GM23338 (cell line): ENCODE data around the gene UCKL1. TPM values are rescaled to one million over a fixed set of nuclear protein-coding genes. Genes with fewer than 3 reads are reported as not detected.
A peak's percentile ranks its signal among the peaks of the same experiment; 100 is the strongest.

Experiments
- ATAC-seq: fragments of 200-7000 bp; cut with Tn5 transposase; 3 replicates; pipeline ENCODE4 v1.9.1; 2020
- DNase-seq: peaks from one replicate; pipeline ENCODE4 v3.0.0-alpha.2; 2015; ENCODE audit warnings: low spot score
- H2AFZ ChIP-seq: fragments of 200-600 bp; sonication (generic); 2 replicates; pipeline ENCODE4 v1.8.0; 2016; ENCODE audit warnings: antibody characterized with exemption, mild to moderate bottlenecking, moderate library complexity
- H3F3A ChIP-seq: fragments of 200-600 bp; sonication (generic); replicated peaks from 2 replicates; pipeline ENCODE4 v1.8.0; 2017; ENCODE audit warnings: antibody characterized with exemption, mixed run types, low read depth
- H3K27ac ChIP-seq: fragments of 200-600 bp; sonication (generic); 2 replicates; pipeline ENCODE4 v1.6.1; 2016; ENCODE audit warnings: low read depth
- H3K27me3 ChIP-seq: fragments of 200-600 bp; sonication (generic); 2 replicates; pipeline ENCODE4 v1.8.0; 2016; ENCODE audit warnings: mild to moderate bottlenecking, mixed run types, moderate library complexity; ENCODE audit not compliant: insufficient read depth
- H3K36me3 ChIP-seq: fragments of 200-600 bp; sonication (generic); 2 replicates; pipeline ENCODE4 v1.8.0; 2016; ENCODE audit warnings: mild to moderate bottlenecking; ENCODE audit not compliant: insufficient read depth
- H3K4me1 ChIP-seq: fragments of 200-600 bp; sonication (generic); 2 replicates; pipeline ENCODE4 v1.8.0; 2016; ENCODE audit warnings: mild to moderate bottlenecking, moderate library complexity; ENCODE audit not compliant: insufficient read depth
- H3K4me2 ChIP-seq: fragments of 200-600 bp; sonication (generic); 2 replicates; pipeline ENCODE4 v1.7.1; 2017; ENCODE audit warnings: mixed run types
- H3K4me3 ChIP-seq: fragments of 200-600 bp; sonication (generic); 2 replicates; pipeline ENCODE4 v1.6.1; 2016; ENCODE audit warnings: mixed run types
- H3K79me2 ChIP-seq: fragments of 200-600 bp; sonication (generic); replicated peaks from 2 replicates; pipeline ENCODE4 v1.8.0; 2017; ENCODE audit warnings: mild to moderate bottlenecking; ENCODE audit not compliant: insufficient read depth
- H3K9me2 ChIP-seq: fragments of 200-600 bp; sonication (generic); 2 replicates; pipeline ENCODE4 v1.8.0; 2017; ENCODE audit not compliant: insufficient read depth
- H4K20me1 ChIP-seq: fragments of 200-600 bp; sonication (generic); replicated peaks from 2 replicates; pipeline ENCODE4 v1.8.0; 2017; ENCODE audit warnings: mild to moderate bottlenecking; ENCODE audit not compliant: insufficient read depth
- H3K27ac Mint-ChIP-seq: 2 replicates; pipeline ENCODE4 v1.8.0; 2020; ENCODE audit warnings: inconsistent platforms, mild to moderate bottlenecking, moderate library complexity, mixed read lengths
- H3K27me3 Mint-ChIP-seq: 3 replicates; pipeline ENCODE4 v1.8.0; 2022; ENCODE audit warnings: low read depth, mild to moderate bottlenecking, moderate library complexity, mixed read lengths, inconsistent platforms; ENCODE audit not compliant: insufficient read depth, poor library complexity
- H3K36me3 Mint-ChIP-seq: 3 replicates; pipeline ENCODE4 v1.8.0; 2021; ENCODE audit warnings: low read depth, mild to moderate bottlenecking, inconsistent platforms, moderate library complexity, mixed read lengths
- H3K4me1 Mint-ChIP-seq: 3 replicates; pipeline ENCODE4 v1.8.0; 2020; ENCODE audit warnings: mild to moderate bottlenecking, inconsistent platforms, mixed read lengths
- H3K4me3 Mint-ChIP-seq: 3 replicates; pipeline ENCODE4 v1.8.0; 2021; ENCODE audit warnings: moderate library complexity, mild to moderate bottlenecking, inconsistent platforms, mixed read lengths
- H3K9me3 Mint-ChIP-seq: 3 replicates; pipeline ENCODE4 v1.8.0; 2020; ENCODE audit warnings: moderate library complexity, mild to moderate bottlenecking, inconsistent platforms, mixed read lengths
- CREB1 ChIP-seq: fragments of 250-450 bp; sonication (Bioruptor Pico); IDR thresholded peaks from 2 replicates; pipeline ENCODE4 v1.5.0; 2020; ENCODE audit warnings: low read depth, mild to moderate bottlenecking, moderate library complexity
- EZH2phosphoT487 ChIP-seq: fragments of 200-600 bp; sonication (generic); IDR thresholded peaks from one replicate; pipeline ENCODE4 v1.8.1; 2018; ENCODE audit warnings: antibody characterized with exemption; ENCODE audit not compliant: unreplicated experiment
- NANOG ChIP-seq: IDR thresholded peaks from 2 replicates; pipeline ENCODE4 v1.6.1; 2016; ENCODE audit warnings: antibody characterized with exemption, borderline replicate concordance
- POLR2AphosphoS5 ChIP-seq: IDR thresholded peaks from 2 replicates; pipeline ENCODE4 v1.6.1; 2016; ENCODE audit warnings: antibody characterized with exemption, low read depth
- ZNF331 ChIP-seq: fragments of 250-450 bp; sonication (Bioruptor Pico); IDR thresholded peaks from 2 replicates; pipeline ENCODE4 v1.5.0; 2020; ENCODE audit warnings: low read depth, mild to moderate bottlenecking, moderate library complexity
- polyA plus RNA-seq: library from polyadenylated mRNA; unstranded; fragments of >200 nt; fragmentation: Nextera tagmentation; extraction: Ambion mirVana; gene quantifications from 2 replicates; pipeline ENCODE4 v1.2.1, GENCODE V29; 2016
- total RNA-seq: library from RNA; depleted of rRNA; stranded (reverse); fragments of >200 nt; shearing (Covaris generic); gene quantifications from 2 replicates; pipeline ENCODE4 v1.2.3, GENCODE V29; 2014
- TF ChIP-seq, protein P1 (sequence below): IDR thresholded peaks from 2 replicates; pipeline ENCODE4 v1.6.1; 2016; ENCODE audit warnings: antibody characterized with exemption
- TF ChIP-seq, protein P2 (sequence below), 2 experiments: fragments of 200-600 bp in 1 of 2; sonication (generic) in 1 of 2; conservative IDR thresholded peaks; 2 replicates each; pipeline versions ENCODE4 v1.5.1 to v1.6.1; 2016 to 2017; ENCODE audit warnings: antibody characterized with exemption in 2 of 2, low read depth in 2 of 2, mild to moderate bottlenecking in 2 of 2, moderate library complexity in 1 of 2

UCKL1 gene
- total and polyA plus RNA-seq, 2 experiments from 2014 or later: 56.8 to 82.5 TPM

DNA sequence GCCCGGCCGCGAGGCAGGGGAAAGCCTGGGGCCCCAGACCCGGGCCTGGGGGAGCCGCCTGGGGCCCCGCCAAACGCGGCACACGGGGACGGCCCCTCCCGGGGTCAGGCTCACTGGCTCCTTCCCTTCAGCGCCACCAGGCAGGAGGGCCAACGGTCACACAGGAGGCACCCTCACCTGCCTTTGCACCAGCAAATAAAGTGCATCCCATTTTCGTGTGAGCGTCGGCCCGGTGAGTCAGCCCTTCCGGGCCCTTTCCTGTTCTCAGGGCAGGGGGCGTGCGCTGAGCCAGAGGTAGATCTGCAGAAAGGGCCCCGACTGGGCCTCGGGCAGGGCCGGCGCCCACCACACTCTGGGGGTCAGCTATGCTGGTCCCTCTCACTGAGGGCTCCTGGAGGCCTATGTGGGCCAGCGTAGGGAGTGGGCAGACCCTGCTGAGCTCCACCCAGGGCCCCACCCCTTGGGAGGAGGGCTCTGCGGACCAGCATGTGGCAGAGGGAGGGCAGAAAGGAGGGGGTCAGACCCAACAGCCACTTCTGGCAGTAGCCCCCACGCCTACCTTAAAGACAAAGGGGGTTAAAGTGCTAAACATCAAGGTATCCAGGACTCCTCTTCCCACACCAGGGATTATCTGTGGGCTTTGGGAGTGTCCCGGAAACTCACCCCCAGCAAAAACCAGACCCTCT lies 931 bp upstream of the UCKL1 start:
- ATAC-seq: peak; percentile 63
- Histone ChIP-seq H3K36me3 (no peaks in the 10 kb centered on the region), H3K27me3 (no peaks in the 10 kb centered on the region), H3K4me1 (peaks cover 18% of the 10 kb centered on the region), H4K20me1 (peaks cover 17% of the 10 kb centered on the region), H2AFZ (peak overlapping the region; percentile 25; the same call in 1 of the 2 replicates), H3K4me2 (peak overlapping the region; percentile 99), H3K4me3 (peak overlapping the region; percentile 91), H3F3A (0 out of 2 replicates have a peak, but pooled peaks cover 11% of the 10 kb centered on the region), H3K9me2 (no peaks in the 10 kb centered on the region), H3K27ac (peak overlapping the region; percentile 90), H3K79me2 (peaks cover 37% of the 10 kb centered on the region)
- no peak for TF ChIP-seq ZNF331 (CRISPR knock-in tag)
- TF ChIP-seq, protein P1, sequence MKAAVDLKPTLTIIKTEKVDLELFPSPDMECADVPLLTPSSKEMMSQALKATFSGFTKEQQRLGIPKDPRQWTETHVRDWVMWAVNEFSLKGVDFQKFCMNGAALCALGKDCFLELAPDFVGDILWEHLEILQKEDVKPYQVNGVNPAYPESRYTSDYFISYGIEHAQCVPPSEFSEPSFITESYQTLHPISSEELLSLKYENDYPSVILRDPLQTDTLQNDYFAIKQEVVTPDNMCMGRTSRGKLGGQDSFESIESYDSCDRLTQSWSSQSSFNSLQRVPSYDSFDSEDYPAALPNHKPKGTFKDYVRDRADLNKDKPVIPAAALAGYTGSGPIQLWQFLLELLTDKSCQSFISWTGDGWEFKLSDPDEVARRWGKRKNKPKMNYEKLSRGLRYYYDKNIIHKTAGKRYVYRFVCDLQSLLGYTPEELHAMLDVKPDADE: peak; percentile 24
- TF ChIP-seq, protein P2, sequence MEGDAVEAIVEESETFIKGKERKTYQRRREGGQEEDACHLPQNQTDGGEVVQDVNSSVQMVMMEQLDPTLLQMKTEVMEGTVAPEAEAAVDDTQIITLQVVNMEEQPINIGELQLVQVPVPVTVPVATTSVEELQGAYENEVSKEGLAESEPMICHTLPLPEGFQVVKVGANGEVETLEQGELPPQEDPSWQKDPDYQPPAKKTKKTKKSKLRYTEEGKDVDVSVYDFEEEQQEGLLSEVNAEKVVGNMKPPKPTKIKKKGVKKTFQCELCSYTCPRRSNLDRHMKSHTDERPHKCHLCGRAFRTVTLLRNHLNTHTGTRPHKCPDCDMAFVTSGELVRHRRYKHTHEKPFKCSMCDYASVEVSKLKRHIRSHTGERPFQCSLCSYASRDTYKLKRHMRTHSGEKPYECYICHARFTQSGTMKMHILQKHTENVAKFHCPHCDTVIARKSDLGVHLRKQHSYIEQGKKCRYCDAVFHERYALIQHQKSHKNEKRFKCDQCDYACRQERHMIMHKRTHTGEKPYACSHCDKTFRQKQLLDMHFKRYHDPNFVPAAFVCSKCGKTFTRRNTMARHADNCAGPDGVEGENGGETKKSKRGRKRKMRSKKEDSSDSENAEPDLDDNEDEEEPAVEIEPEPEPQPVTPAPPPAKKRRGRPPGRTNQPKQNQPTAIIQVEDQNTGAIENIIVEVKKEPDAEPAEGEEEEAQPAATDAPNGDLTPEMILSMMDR (conservative IDR thresholded peaks at IDR 0.05; ENCODE audit: low read depth in 2 of 2): peak; percentile 12 to 21; a peak in 1 of 4 replicates
- TF ChIP-seq CREB1 (CRISPR knock-in tag): 0 out of 2 replicates have a peak, but pooled peaks have one; percentile 3
- TF ChIP-seq POLR2AphosphoS5: peak; percentile 90
- H3K9me3 Mint-ChIP-seq: no peaks in the 10 kb centered on the region
- peaks cover 22% of the 10 kb centered on the region for H3K36me3 Mint-ChIP-seq
- peaks cover 16% of the 10 kb centered on the region for H3K27me3 Mint-ChIP-seq
- peaks cover 34% of the 10 kb centered on the region for H3K4me1 Mint-ChIP-seq
- peak overlapping the region; percentile 95 for H3K27ac Mint-ChIP-seq
- DNase-seq: peak; percentile 83
- peak overlapping the region; percentile 83 for H3K4me3 Mint-ChIP-seq

DNA sequence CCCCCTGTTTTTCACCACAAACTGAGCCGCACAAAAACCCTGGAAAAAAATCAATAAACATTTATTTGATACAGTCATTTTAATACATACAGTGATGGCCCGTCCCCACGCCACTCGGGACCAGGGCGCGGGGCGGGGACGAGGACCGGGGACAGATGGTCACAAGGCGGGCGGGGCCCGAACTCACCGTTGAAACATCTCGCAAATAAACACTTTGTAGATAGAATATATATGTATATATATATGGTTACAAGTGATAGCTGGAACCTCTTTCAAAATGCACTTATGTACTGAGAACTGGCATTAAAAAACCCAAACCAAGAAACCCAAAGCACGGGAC lies 418 bp upstream of the UCKL1 start:
- no peak overlapping the region for H2AFZ ChIP-seq
- H4K20me1 ChIP-seq: peaks cover 17% of the 10 kb centered on the region
- H3K79me2 ChIP-seq: peaks cover 42% of the 10 kb centered on the region
- Mint-ChIP-seq H3K4me1 (peaks cover 34% of the 10 kb centered on the region), H3K9me3 (no peaks in the 10 kb centered on the region), H3K27me3 (peaks cover 16% of the 10 kb centered on the region), H3K4me3 (peak overlapping the region; percentile 83), H3K27ac (no peak overlapping the region; the same call in 1 of the 2 replicates), H3K36me3 (peaks cover 18% of the 10 kb centered on the region)
- H3K36me3 ChIP-seq: no peaks in the 10 kb centered on the region
- H3K27me3 ChIP-seq: no peaks in the 10 kb centered on the region
- no peaks in the 10 kb centered on the region for H3K9me2 ChIP-seq
- peak overlapping the region; percentile 99 for H3K4me2 ChIP-seq
- no peak for ATAC-seq
- 0 out of 2 replicates have a peak, but pooled peaks cover 11% of the 10 kb centered on the region for H3F3A ChIP-seq
- DNase-seq: no peak
- H3K4me1 ChIP-seq: peaks cover 18% of the 10 kb centered on the region
- H3K27ac ChIP-seq: peak overlapping the region; percentile 90; the same call in 1 of the 2 replicates
- H3K4me3 ChIP-seq: peak overlapping the region; percentile 91
- TF ChIP-seq EZH2phosphoT487 (no peak), NANOG (no peak)
- TF ChIP-seq, protein P2 (conservative IDR thresholded peaks at IDR 0.05; ENCODE audit: low read depth in 2 of 2): no peak
- TF ChIP-seq, protein P1: no peak
